Ammon's horn (tissue), 1 donor: ENCODE measurements around the gene SLCO1B3.

Experiments
- DNase-seq: peaks from one replicate; pipeline ENCODE4 v3.0.0-alpha.2; 2016; ENCODE audit warnings: low spot score

SLCO1B3 gene

GRCh38 chr12:20883288-20883687 lies 72.8 kb downstream of the SLCO1B3 start:
- DNase-seq = no peak

DNA sequence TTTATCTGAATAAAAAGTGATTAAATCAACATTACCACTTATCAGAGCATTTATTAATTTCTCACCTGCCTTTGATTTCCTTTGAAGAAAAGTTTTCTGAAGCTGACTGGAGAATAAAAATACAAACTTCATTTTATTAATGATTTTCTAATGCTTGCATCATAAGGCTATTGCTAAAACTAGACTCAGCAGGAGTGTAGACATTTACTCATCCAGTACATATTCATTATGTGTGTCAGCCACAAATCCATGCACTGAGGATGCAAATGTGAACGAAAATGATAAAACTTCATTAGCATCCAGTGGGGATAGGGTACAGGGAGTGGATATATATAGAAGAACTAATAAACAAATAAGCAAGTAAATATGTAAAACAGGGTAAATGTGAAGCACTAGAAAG lies 74.6 kb downstream of the SLCO1B3 start:
- no peak for DNase-seq

GRCh38 chr12:20885552-20885951 lies 75.0 kb downstream of the SLCO1B3 start:
- DNase-seq = no peak

DNA sequence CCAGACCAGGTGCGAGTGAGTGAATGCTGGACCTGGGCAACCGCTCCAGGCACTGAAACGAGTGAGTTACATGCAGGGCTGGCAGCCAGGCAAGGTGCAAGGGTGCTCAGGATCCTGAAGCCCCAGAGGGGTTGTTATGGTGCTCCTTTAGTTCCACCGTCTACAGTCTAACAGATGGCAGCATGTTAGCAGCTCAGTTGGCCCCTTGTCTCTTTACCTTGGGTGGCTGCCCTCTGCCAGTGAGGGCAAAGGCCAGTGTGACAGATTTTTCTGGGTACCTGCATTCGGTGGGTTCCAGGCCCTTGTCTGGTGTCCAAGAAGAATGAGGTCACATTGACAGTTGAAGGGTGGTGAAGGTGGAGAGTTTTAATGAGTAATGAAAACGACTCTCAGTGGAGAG lies 106.8 kb downstream of the SLCO1B3 start:
- no peak for DNase-seq

- no peak for DNase-seq
Measured at GRCh38 chr12:20917819-20918218, 107.3 kb downstream of the SLCO1B3 start.

DNA sequence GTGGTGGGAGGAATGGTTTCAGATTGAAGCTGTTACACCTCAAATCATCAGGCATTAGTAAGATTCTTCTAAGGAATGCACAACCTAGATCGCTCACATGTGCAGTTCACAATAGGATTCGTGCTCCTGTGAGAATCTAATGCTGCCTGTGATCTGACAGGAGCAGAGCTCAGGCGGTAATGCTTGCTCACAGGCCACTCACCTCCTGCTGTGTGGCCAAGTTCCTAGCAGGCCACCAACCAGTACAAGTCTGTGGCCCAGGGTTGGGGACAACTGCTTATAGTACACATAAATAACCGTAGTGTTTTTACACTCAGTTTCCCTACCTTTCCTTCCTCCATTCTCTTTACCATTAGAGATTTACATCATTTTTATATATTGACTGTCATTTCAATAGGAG lies 121.4 kb downstream of the SLCO1B3 start:
- DNase-seq = no peak

GRCh38 chr12:20946732-20947131 lies 136.2 kb downstream of the SLCO1B3 start:
- DNase-seq = no peak

GRCh38 chr12:20950248-20950647 lies 139.7 kb downstream of the SLCO1B3 start:
- no peak for DNase-seq

DNA sequence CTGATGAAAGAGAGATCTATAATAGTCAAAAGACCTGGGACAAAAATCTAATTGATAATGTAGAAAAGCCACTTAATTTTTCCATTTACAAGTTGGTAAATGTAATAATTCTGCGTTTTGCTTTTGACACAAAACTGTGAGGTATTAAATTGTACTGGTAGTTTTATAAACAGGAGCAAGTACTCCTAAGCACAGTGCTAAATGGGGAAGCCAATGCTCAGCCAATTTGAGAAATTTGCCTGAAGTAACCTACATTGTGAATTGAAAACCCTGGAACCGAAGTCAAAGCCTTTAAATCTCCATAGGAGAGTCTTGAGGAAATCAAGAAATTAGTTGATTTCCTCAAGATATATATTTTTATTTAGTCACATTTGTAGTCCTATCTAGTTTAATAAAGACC lies 152.8 kb downstream of the SLCO1B3 start:
- no peak for DNase-seq

DNA sequence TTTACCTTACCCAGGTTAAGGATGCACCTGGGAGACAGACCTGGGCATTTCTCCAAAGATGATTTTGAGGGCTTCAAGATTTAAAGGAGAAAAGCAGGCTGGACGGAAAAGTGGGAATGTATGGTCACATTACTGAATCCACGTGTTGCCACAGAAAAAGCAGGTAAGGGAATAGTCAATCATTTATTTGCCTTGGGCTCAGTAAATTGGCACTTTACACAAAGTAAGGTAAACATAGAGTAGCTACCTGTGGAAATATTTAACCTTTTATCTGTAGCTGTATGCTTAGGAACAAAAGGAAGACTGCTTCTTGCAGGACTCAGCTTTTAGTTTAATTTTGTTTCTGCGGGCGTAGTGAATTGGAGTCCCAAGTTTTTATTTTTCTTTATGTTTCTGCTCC lies 153.3 kb downstream of the SLCO1B3 start:
- DNase-seq = no peak
